Heart right ventricle (tissue), 16 donors: ENCODE data around the gene ACOT13. TPM values are rescaled to one million over a fixed set of nuclear protein-coding genes. Genes with fewer than 3 reads are reported as not detected.
A peak's percentile ranks its signal among the peaks of the same experiment; 100 is the strongest.
"Not testable (repeated sequence)": the region's sequence is repeated elsewhere in the genome, so short reads cannot be mapped to it uniquely, and the experiment has no call there.

Source experiments
- ATAC-seq, 8 donors: fragments of 200-7000 bp; cut with Tn5 transposase; one replicate each; pipeline ENCODE4 v1.9.1; 2020; ENCODE audit warnings: mild to moderate bottlenecking in 8 of 8, moderate library complexity in 8 of 8, moderate number of reproducible peaks in 1 of 8
- DNase-seq, 2 donors: peaks; one replicate each; pipeline ENCODE4 v3.0.0-alpha.2; 2020
- H3K27ac ChIP-seq, 10 donors: fragments of 200-600 bp; sonication (generic) in 2 of 10; one replicate each; pipeline versions ENCODE4 v1.5.0 to v1.8.0; 2020 to 2022; ENCODE audit warnings: mild to moderate bottlenecking in 3 of 10
- H3K27me3 ChIP-seq, 7 donors: fragments of 200-600 bp; one replicate each; pipeline ENCODE4 v1.8.0; 2021 to 2022; ENCODE audit warnings: mild to moderate bottlenecking in 2 of 7
- H3K36me3 ChIP-seq, 9 donors: fragments of 200-600 bp; sonication (generic) in 1 of 9; one replicate each; pipeline versions ENCODE4 v1.5.0 to v1.8.0; 2020 to 2022; ENCODE audit warnings: mild to moderate bottlenecking in 2 of 9
- H3K4me1 ChIP-seq, 9 donors: fragments of 200-600 bp; sonication (generic) in 1 of 9; one replicate each; pipeline versions ENCODE4 v1.5.0 to v1.8.0; 2020 to 2022; ENCODE audit warnings: mild to moderate bottlenecking in 4 of 9
- H3K4me3 ChIP-seq, 10 donors: fragments of 200-600 bp; sonication (generic) in 2 of 10; one replicate each; pipeline versions ENCODE4 v1.5.0 to v1.8.0; 2020 to 2022; ENCODE audit warnings: mild to moderate bottlenecking in 7 of 10, moderate library complexity in 2 of 10
- H3K9me3 ChIP-seq, 11 donors: fragments of 200-600 bp in 10 of 11; sonication (generic) in 2 of 11; one replicate each; pipeline versions ENCODE4 v1.5.0 to v1.8.0; 2013 to 2022; ENCODE audit warnings: mild to moderate bottlenecking in 2 of 11, control low read depth in 1 of 11, moderate library complexity in 1 of 11
- CTCF ChIP-seq, 9 donors: fragments of 200-600 bp; sonication (generic) in 2 of 9; IDR thresholded peaks; one replicate each; pipeline versions ENCODE4 v1.5.0 to v1.8.0; 2021 to 2022; ENCODE audit warnings: antibody characterized with exemption in 9 of 9, mild to moderate bottlenecking in 5 of 9, moderate library complexity in 1 of 9
- WGBS, 2 donors: extraction: QIAGEN DNeasy Blood & Tissue Kit; methylation state at CpG; one replicate each; pipeline ENCODE4 v1.1.7; 2013; ENCODE audit warnings: inconsistent platforms in 1 of 2; 5-methylcytosine and 5-hydroxymethylcytosine counted together
- intact Hi-C, 10 donors: fragments of 100-400 bp; cut with DNase I; formaldehyde crosslinking; loops; one replicate each; pipeline versions ENCODE4 v1.11.1 to v1.14.2; 2022
- polyA plus RNA-seq, 2 donors: library from polyadenylated mRNA; stranded (reverse); fragments of 200-250 nt; gene quantifications; one replicate each; pipeline ENCODE4 v1.2.3, GENCODE V29; 2013
- total RNA-seq, 10 donors: library from RNA; stranded (reverse); fragmentation: NEBNext Ultra II Directional in 3 of 10; extraction: Animal tissue kit (Norgen Biotek cat#: 25700) in 3 of 10; gene quantifications; one replicate each; pipeline versions ENCODE4 v1.2.1 to v1.2.4, GENCODE V29; 2021 to 2023
- donor health status: Arrhythmogenic right ventricular cardiomyopathy.
- donor health status: ischemic (EF 13 %, LVEDD 7.1; RV severe dilation, severe dysfunction).
- donor health status: healthy with polysubstance abuse.
- donor health status: DM: no; HTN: yes; CAD: no.
- donor health status: DM: no; HTN: no; CAD: no.
- donor health status: ischemic (EF 25% LVEDD 6.9; RV normal size, moderate dysfunction).
- donor health status: ischemic (EF 25% LVEDD 5.7; RV mildly dilated, moderate dysfunction).
- donor health status: healthy.
- donor health status: DM: yes; HTN: yes; CAD: no.
- donor health status: Ischemic cardiomyopathy.
- donor health status: ischemic (EF 35%, LVEDD 5.7; RV mildly dilated, moderate dysfunction).
- donor health status: nonischemic (EF 11% LVEDD 7.7; RV severe dilation, severe dysfunction).
- donor health status: DM: yes; HTN: yes; CAD: no.
- donor health status: PGD.
- donor health status: ischemic (EF 29% LVEDD 5.4; RV normal size, mild dysfunction).
- donor health status: nonischemic (EF 23%, LVEDD 6.1; RV moderate dilation, normal function).

ACOT13 gene
- total and polyA plus RNA-seq, 12 donors, result 38.2 to 241 (median 56.1) TPM

DNA sequence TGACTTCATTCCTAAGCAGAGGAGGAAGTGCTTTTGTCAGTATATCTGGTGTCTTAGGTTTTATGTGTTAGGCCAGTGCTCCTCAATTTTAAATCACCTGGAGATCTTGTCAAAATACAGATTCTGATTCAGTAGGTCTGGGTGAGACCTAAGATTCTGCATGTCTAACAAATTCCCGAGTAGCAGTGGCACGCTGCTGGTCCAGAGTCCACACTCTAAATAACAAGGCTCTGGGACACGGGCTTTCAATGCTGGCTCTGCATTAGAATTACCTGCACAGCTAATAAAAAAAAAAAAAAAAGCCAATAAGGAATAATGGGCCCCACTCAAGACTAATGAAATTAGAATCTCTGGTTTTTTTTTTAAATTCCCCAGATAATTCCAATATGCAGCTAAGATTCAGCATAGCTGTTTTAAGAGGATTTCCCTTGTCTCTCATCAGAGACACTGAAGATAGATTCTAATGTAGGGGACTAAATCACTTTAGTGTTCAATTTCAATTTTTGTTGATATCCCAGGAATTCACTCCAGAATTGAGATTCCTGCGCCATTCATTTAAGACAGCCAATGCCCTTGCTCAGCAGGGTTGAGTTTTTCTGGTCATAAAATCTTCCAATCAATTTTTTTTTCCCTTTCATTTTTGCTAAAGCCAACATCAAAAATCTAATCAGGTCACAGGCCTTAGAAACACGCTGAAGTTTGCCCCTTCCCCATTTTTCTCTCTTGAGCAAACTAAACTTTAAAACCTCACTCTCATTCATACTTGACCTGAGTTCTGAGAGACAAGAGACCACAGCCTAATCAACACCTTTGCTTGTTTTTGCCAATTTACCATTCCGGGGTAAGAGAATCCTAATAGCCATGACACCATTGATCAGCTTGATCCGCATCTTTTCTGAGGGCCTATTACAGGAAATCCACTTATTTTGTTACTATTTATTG, 2.6 kb upstream of the ACOT13 start:
- Histone ChIP-seq H3K27ac (peak overlapping the region in 1 of 10 donors; percentile 96), H3K9me3 (no peaks in the 10 kb centered on the region), H3K27me3 (no peaks in the 10 kb centered on the region), H3K4me1 (peaks cover 3 to 49% (median 28%) of the 10 kb centered on the region in 9 donors), H3K4me3 (peak overlapping the region in 2 of 10 donors; percentile 91 to 97), H3K36me3 (peaks cover 0 to 47% (median 13%) of the 10 kb centered on the region in 9 donors)
- intact Hi-C loops, result no loop called here
- no peak for DNase-seq
- ATAC-seq, result no peak
- TF ChIP-seq CTCF (IDR thresholded peaks at IDR 0.05), result no peak
- 94 to 95% methylated on average over 7 of the region's 7 CpGs for WGBS, 2 donors

DNA sequence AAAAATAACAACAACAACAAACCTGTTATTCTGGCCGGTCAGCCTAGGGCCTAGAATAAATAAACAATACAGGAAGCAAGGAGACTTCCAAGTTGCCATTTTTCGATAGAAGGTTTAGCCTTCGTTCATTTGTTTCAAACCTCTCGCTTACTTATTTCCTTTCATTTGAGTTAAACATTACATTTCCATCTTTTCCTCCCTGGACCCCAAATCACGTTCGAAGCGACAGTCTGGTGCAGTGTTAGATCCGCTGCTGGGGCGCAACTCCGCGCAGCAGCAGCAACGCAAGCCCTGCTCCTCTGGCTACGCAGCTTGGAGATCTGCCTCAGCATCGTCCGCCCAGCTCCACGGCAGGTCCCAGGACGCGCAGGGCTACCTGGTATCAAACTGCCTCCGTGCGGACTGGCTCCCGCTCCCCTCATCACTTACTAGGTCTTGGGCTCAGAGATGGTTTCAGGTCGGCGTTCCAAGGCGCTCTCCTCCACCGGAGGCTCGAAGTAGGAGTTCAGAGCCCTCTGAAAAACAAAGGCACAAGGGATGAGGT, 708 bp upstream of the ACOT13 start:
- H3K36me3 ChIP-seq, result peaks cover 0 to 40% (median 13%) of the 10 kb centered on the region in 9 donors
- 0 to 1% methylated on average over 26 of the region's 26 CpGs for WGBS, 2 donors
- H3K9me3 ChIP-seq, result peaks cover 0 to 15% (median 0%) of the 10 kb centered on the region in 11 donors
- peak overlapping the region; percentile 59 to 99 (median 89) for H3K4me3 ChIP-seq
- ATAC-seq (peak; percentile 7 to 57 (median 36)), DNase-seq (peak in 1 of 2 donors; percentile 20)
- H3K4me1 ChIP-seq, result peaks cover 3 to 47% (median 28%) of the 10 kb centered on the region in 9 donors
- TF ChIP-seq CTCF (IDR thresholded peaks at IDR 0.05), result no peak
- H3K27me3 ChIP-seq, result no peaks in the 10 kb centered on the region
- intact Hi-C loops, result loop anchor here in 3 of 10 donors (1.0 to 2.0 kb wide), 2 partner anchors 55 kb away; no protein-coding TSS in a partner anchor
- peak overlapping the region; percentile 63 to 96 (median 92) for H3K27ac ChIP-seq

DNA sequence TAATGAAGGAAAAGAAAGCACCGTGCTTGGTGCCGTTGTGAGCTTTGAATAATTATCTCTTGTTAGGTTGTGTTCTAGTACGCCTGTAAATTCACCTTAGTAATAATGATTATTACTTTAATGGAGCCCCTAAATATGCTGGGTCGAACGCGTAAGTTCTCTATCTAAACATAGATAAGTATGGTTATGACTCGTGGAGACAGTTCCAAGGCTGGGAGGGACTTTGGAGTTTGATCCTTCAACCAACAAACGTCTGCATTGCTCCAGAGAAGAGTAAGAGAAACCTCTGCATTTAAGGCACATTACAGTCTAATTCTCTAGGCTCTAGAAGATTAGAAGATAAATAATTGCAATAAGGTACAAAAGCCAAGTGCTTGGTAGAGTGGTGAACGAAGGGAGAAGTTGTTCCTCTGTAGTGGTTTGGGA, 514 bp downstream of the ACOT13 start:
- no peaks in the 10 kb centered on the region for H3K27me3 ChIP-seq
- peaks cover 3 to 43% (median 28%) of the 10 kb centered on the region in 9 donors for H3K4me1 ChIP-seq
- 3 to 4% methylated on average over 9 of the region's 9 CpGs for WGBS, 2 donors
- no peak for TF ChIP-seq CTCF (IDR thresholded peaks at IDR 0.05)
- H3K4me3 ChIP-seq, result peak overlapping the region; percentile 59 to 99 (median 89)
- intact Hi-C loops, result loop anchor here in 2 of 10 donors (2.0 kb wide), 1 partner anchor 53 kb away; no protein-coding TSS in a partner anchor
- DNase-seq (peak in 1 of 2 donors; percentile 10), ATAC-seq (peak in 3 of 8 donors; percentile 2 to 16 (median 15))
- peaks cover 0 to 28% (median 7%) of the 10 kb centered on the region in 9 donors for H3K36me3 ChIP-seq
- H3K9me3 ChIP-seq, result peaks cover 0 to 22% (median 0%) of the 10 kb centered on the region in 11 donors
- peak overlapping the region; percentile 63 to 96 (median 92) for H3K27ac ChIP-seq

GRCh38 chr6:24668066-24668996, 1.5 kb downstream of the ACOT13 start:
- peaks cover 0 to 19% (median 1%) of the 10 kb centered on the region in 9 donors for H3K36me3 ChIP-seq
- H3K9me3 ChIP-seq, result peaks cover 0 to 28% (median 0%) of the 10 kb centered on the region in 11 donors
- H3K4me1 ChIP-seq, result peaks cover 3 to 41% (median 28%) of the 10 kb centered on the region in 9 donors
- intact Hi-C loops, DNase-seq, H3K27me3 ChIP-seq, ATAC-seq: not testable (repeated sequence)
- WGBS, 2 donors, result 96% methylated on average over 18 of the region's 18 CpGs
- peak overlapping the region; percentile 59 to 99 (median 89) for H3K4me3 ChIP-seq
- peak overlapping the region in 4 of 10 donors; percentile 82 to 96 (median 92) for H3K27ac ChIP-seq
